GM13976 (cell line): Measurements from ENCODE around the gene LCE3C.
"Not testable (repeated sequence)": the region's sequence is repeated elsewhere in the genome, so short reads cannot be mapped to it uniquely, and the experiment has no call there.

Source experiments
- DNase-seq: peaks from one replicate; pipeline ENCODE4 v3.0.0; 2012; ENCODE audit warnings: low spot score
- CTCF ChIP-seq: IDR thresholded peaks from 2 replicates; pipeline ENCODE4 v1.5.1; 2012; ENCODE audit warnings: borderline replicate concordance, mild to moderate bottlenecking; ENCODE audit not compliant: insufficient read depth; ENCODE audit errors: extremely low read depth, missing control alignments, control extremely low read depth
- in situ Hi-C: fragments of 300-500 bp; cut with MboI; formaldehyde crosslinking; loops from one replicate; pipeline ENCODE4 v1.12.0; 2022; ENCODE audit warnings: low sequenced_read_pairs, mixed read lengths, inconsistent platforms; ENCODE audit not compliant: unreplicated experiment

The LCE3C gene

GRCh38 chr1:152599934-152600333, at the start of gene LCE3C:
TSS of gene LCE3C (plus strand) at chr1:152600234. CDS start at chr1:152600732, 498 bp downstream.
- DNase-seq, result no peak
- in situ Hi-C loops, result no loop called here
- TF ChIP-seq CTCF, result no peak

GRCh38 chr1:152565115-152565514, 34.9 kb upstream of the LCE3C start:
- in situ Hi-C loops, result no loop called here
- DNase-seq, result peak; percentile 42
- no peak for TF ChIP-seq CTCF

- TF ChIP-seq CTCF, result no peak
- in situ Hi-C loops, result no loop called here
- no peak for DNase-seq
Measured at GRCh38 chr1:152565535-152566215, 34.4 kb upstream of the LCE3C start.

- in situ Hi-C loops, result no loop called here
- DNase-seq, result no peak
Measured at GRCh38 chr1:152566681-152567080, 33.4 kb upstream of the LCE3C start, which contains the start of gene LCE3E. TSS of gene LCE3E (minus strand) at chr1:152566780. CDS start at chr1:152566208, 572 bp downstream.

GRCh38 chr1:152577168-152577567, 22.9 kb upstream of the LCE3C start:
- no peak for TF ChIP-seq CTCF
- in situ Hi-C loops, result no loop called here
- peak; percentile 39 for DNase-seq

More at GRCh38 chr1:152566681-152567080, 33.4 kb upstream of the LCE3C start, which contains the start of gene LCE3E:
- TF ChIP-seq CTCF, result no peak

GRCh38 chr1:152579526-152579925, 20.5 kb upstream of the LCE3C start:
- DNase-seq, in situ Hi-C loops: not testable (repeated sequence)

GRCh38 chr1:152580433-152580832, 19.6 kb upstream of the LCE3C start, which contains the start of gene LCE3D:
TSS of gene LCE3D (minus strand) at chr1:152580516. CDS start at chr1:152579936, 580 bp downstream.
- no peak for DNase-seq
- TF ChIP-seq CTCF, result no peak
- in situ Hi-C loops, result no loop called here
